Measurements from ENCODE around the gene PRKAB1.
"Not testable (repeated sequence)": the region's sequence is repeated elsewhere in the genome, so short reads cannot be mapped to it uniquely, and the experiment has no call there.

PRKAB1 gene

GRCh38 chr12:119652665-119653064 lies 15.3 kb upstream of the PRKAB1 start:
- TF ChIP-seq CTCF (IDR thresholded peaks at IDR 0.05) = no peak
- TF ChIP-seq ZFX (IDR thresholded peaks at IDR 0.05; ENCODE audit: borderline replicate concordance) = no peak

GRCh38 chr12:119657001-119657400 lies 10.9 kb upstream of the PRKAB1 start:
- not testable (repeated sequence) for H3K27ac ChIP-seq

More at GRCh38 chr12:119652665-119653064, 15.3 kb upstream of the PRKAB1 start:
- no peak overlapping the region for H3K27ac ChIP-seq

DNA sequence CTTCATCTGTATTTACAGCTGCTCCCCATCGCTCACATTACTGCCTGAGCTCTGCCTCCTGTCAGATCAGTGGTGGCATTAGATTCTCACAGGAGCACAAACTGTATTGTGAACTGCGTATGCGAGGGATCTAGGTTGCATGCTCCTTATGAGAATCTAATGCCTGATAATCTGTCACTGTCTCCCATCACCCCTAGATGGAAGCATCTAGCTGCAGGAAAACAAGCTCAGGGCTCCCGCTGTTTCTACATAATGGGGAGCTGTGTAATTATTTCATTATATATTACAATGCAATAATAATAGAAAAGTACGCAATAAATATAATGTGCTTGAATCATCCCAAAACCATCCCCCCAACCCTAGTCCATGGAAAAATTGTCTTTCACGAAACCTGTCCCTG lies 9.8 kb upstream of the PRKAB1 start:
- H3K27ac ChIP-seq = not testable (repeated sequence)

- TF ChIP-seq ZFX (IDR thresholded peaks at IDR 0.05; ENCODE audit: borderline replicate concordance) = no peak
- peak; percentile 99 for TF ChIP-seq CTCF (IDR thresholded peaks at IDR 0.05)
- H3K27ac ChIP-seq = no peak overlapping the region
Measured at GRCh38 chr12:119659289-119659897, 8.5 kb upstream of the PRKAB1 start.

DNA sequence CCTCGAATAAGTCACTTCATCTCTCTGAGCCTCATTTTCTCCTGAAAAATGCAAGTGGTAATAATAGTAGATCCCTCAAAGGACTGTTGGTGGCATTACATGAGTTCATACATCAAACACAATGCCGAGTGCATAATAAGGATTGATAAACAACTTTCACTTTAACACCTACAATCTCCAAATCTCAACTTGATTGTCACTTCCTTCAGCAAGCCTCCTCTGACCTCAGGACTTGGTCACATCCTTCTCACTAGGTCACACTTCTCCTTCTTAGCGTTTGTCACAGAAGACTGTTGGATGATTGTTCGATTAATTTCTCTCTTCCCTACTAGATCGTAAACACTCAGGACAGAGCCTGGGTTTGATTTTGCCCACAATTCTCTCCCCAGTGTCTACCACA lies 7.9 kb upstream of the PRKAB1 start:
- no peak overlapping the region for H3K27ac ChIP-seq
- TF ChIP-seq ZFX (IDR thresholded peaks at IDR 0.05; ENCODE audit: borderline replicate concordance) (no peak), CTCF (IDR thresholded peaks at IDR 0.05) (no peak)

DNA sequence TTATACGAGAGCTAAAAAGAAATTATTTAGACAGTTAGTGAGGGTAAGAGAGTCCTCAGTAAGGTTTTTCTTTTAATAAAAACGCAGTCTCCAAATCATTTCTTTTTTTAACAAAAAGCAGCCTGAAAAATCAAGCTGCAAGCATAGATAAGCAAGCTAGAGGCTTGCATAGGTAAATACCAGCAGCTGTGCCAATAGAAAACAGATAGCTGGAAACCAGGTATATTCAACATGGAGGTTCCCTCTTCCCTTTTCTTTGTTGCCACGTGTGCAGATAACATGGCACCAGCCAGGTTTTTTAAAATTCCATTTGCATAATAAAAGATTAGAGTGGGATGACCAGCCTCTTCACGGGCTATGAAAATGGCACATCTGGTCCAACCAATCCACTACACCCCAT lies 6.1 kb upstream of the PRKAB1 start:
- no peak overlapping the region for H3K27ac ChIP-seq
- TF ChIP-seq CTCF (IDR thresholded peaks at IDR 0.05) = no peak
- no peak for TF ChIP-seq ZFX (IDR thresholded peaks at IDR 0.05; ENCODE audit: borderline replicate concordance)

GRCh38 chr12:119664642-119665041 lies 3.3 kb upstream of the PRKAB1 start:
- TF ChIP-seq CTCF (IDR thresholded peaks at IDR 0.05) (no peak), ZFX (IDR thresholded peaks at IDR 0.05; ENCODE audit: borderline replicate concordance) (no peak)
- H3K27ac ChIP-seq = no peak overlapping the region

DNA sequence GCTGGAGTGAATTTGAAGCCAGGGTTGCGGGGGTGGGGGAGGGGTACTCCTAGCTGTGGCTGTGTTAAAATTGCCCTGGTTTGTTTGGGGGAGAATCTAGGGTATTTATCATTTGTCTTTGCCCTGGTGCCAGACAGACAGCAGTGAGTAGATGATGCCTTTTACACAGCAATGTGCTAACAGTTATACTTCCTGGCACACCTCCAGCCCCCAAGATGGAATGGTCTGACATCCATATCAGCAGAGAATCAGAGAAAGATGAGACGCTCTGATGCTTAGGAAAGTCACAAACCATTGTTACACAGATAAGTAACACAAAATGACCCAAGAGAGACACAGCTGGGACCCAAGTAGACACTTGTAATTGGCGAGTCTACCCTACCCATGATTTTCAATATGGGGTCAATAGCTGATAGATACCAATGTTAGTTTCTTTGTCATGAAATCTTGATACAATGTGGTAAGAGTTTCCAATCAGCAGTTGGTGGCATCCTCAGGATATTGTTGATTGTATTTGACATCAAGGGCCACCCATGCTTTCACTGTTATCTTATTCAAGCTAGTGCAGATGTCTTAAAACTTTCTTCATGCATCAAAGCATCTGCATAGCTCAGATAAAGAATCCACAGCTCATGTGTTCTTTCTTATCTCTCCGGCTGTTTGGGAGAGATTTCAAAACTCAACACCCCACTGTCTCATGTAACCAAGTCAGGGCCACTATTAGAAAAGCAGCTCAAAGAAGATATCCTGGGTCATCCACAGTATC lies 2.6 kb upstream of the PRKAB1 start:
- no peak for TF ChIP-seq CTCF (IDR thresholded peaks at IDR 0.05)
- no peak for TF ChIP-seq ZFX (IDR thresholded peaks at IDR 0.05; ENCODE audit: borderline replicate concordance)
- H3K27ac ChIP-seq = no peak overlapping the region

Data from 22Rv1 (cell line).